ENCODE measurements around the gene GREM2.

Gene GREM2

GRCh38 chr1:240445369-240445768, 166.6 kb downstream of the GREM2 start:
- Histone ChIP-seq H3K9me3 (ENCODE audit: control extremely low read depth in 1 of 5, control insufficient read depth in 4 of 5, insufficient read depth in 2 of 5, low read depth in 1 of 5, low read length in 4 of 5) (no peaks in the 10 kb centered on the region), H3K36me3 (ENCODE audit: control insufficient read depth in 4 of 4, insufficient read depth in 4 of 4, low read length in 3 of 4) (no peaks in the 10 kb centered on the region), H3K4me1 (ENCODE audit: control extremely low read depth in 1 of 4, control insufficient read depth in 4 of 4, insufficient read depth in 4 of 4, low read length in 3 of 4) (no peaks in the 10 kb centered on the region), H3K27me3 (replicated peaks in 2 of 5; ENCODE audit: control insufficient read depth in 4 of 5, insufficient read depth in 5 of 5, low read length in 4 of 5) (peaks cover 0 to 3% (median 0%) of the 10 kb centered on the region in 5 experiments), H3K4me3 (ENCODE audit: control insufficient read depth in 1 of 7, extremely low read depth in 1 of 7, insufficient read depth in 4 of 7, low read depth in 2 of 7, low read length in 6 of 7) (no peak overlapping the region), H3K27ac (ENCODE audit: insufficient read depth in 1 of 2, low read depth in 1 of 2, low read length in 2 of 2, poor library complexity in 1 of 2, severe bottlenecking in 2 of 2) (no peak overlapping the region)
- ChIA-PET POLR2A (no interaction called here), CTCF (no interaction called here)
- DNase-seq: no peak
- 96% methylated on average over 3 of the region's 3 CpGs for WGBS (ENCODE audit: insufficient coverage)

- no peaks in the 10 kb centered on the region for H3K4me1 ChIP-seq (ENCODE audit: control extremely low read depth in 1 of 4, control insufficient read depth in 4 of 4, insufficient read depth in 4 of 4, low read length in 3 of 4)
- peaks cover 0 to 2% (median 0%) of the 10 kb centered on the region in 5 experiments for H3K27me3 ChIP-seq (replicated peaks in 2 of 5; ENCODE audit: control insufficient read depth in 4 of 5, insufficient read depth in 5 of 5, low read length in 4 of 5)
- no peaks in the 10 kb centered on the region for H3K9me3 ChIP-seq (ENCODE audit: control extremely low read depth in 1 of 5, control insufficient read depth in 4 of 5, insufficient read depth in 2 of 5, low read depth in 1 of 5, low read length in 4 of 5)
- no peak for DNase-seq
- 100% methylated on average over 1 of the region's 1 CpG for WGBS (ENCODE audit: insufficient coverage)
- ChIA-PET POLR2A (no interaction called here), CTCF (no interaction called here)
- H3K27ac ChIP-seq (ENCODE audit: insufficient read depth in 1 of 2, low read depth in 1 of 2, low read length in 2 of 2, poor library complexity in 1 of 2, severe bottlenecking in 2 of 2): no peak overlapping the region
- H3K36me3 ChIP-seq (ENCODE audit: control insufficient read depth in 4 of 4, insufficient read depth in 4 of 4, low read length in 3 of 4): no peaks in the 10 kb centered on the region
- H3K4me3 ChIP-seq (ENCODE audit: control insufficient read depth in 1 of 7, extremely low read depth in 1 of 7, insufficient read depth in 4 of 7, low read depth in 2 of 7, low read length in 6 of 7): no peak overlapping the region
Observed at GRCh38 chr1:240441669-240442068, 170.3 kb downstream of the GREM2 start.

Measured in common myeloid progenitor, CD34-positive (primary cell).